ENCODE data around the gene ZNF546. TPM values are rescaled to one million over a fixed set of nuclear protein-coding genes. Genes with fewer than 3 reads are reported as not detected.

The ZNF546 gene
- total RNA-seq, 1 experiment from 2014 or later = 5.2 TPM

- peak overlapping the region; percentile 78 for H3K27ac ChIP-seq
Measured at GRCh38 chr19:39970425-39970674, 26.5 kb upstream of the ZNF546 start.

GRCh38 chr19:39970675-39971379 lies 26.0 kb upstream of the ZNF546 start, which contains the start of gene PSMC4:
Gene PSMC4, plus strand, starts transcription at chr19:39971165. Its CDS starts 38 bp downstream, at chr19:39971203.
- peaks cover 15% of the 10 kb centered on the region for H3K4me1 ChIP-seq
- peak within 1 kb of the TSS; percentile 71 for H3K4me3 ChIP-seq
- DNase-seq = peak; percentile 99 to 100
- H3K9me3 ChIP-seq (replicated peaks) = no peaks in the 10 kb centered on the region
- no peaks in the 10 kb centered on the region for H3K27me3 ChIP-seq
- peaks cover 33% of the 10 kb centered on the region for H3K36me3 ChIP-seq
- H3K27ac ChIP-seq = peak within 1 kb of the TSS; percentile 78

More at GRCh38 chr19:39970425-39970674, 26.5 kb upstream of the ZNF546 start:
- Histone ChIP-seq H3K9me3 (replicated peaks) (no peaks in the 10 kb centered on the region), H3K36me3 (peaks cover 28% of the 10 kb centered on the region), H3K4me1 (peaks cover 15% of the 10 kb centered on the region), H3K4me3 (peak overlapping the region; percentile 71), H3K27me3 (no peaks in the 10 kb centered on the region)
- no peak for DNase-seq

GRCh38 chr19:39971380-39972035 lies 25.4 kb upstream of the ZNF546 start:
- DNase-seq = peak in 1 of 2 experiments; percentile 17

GRCh38 chr19:39974377-39975155 lies 22.3 kb upstream of the ZNF546 start:
- Histone ChIP-seq H3K4me3 (no peak overlapping the region), H3K4me1 (peaks cover 7% of the 10 kb centered on the region), H3K9me3 (replicated peaks) (no peaks in the 10 kb centered on the region), H3K27ac (no peak overlapping the region), H3K27me3 (no peaks in the 10 kb centered on the region), H3K36me3 (peaks cover 66% of the 10 kb centered on the region)
- DNase-seq = no peak

More at GRCh38 chr19:39971380-39972035, 25.4 kb upstream of the ZNF546 start:
- peaks cover 36% of the 10 kb centered on the region for H3K36me3 ChIP-seq
- H3K27ac ChIP-seq = peak overlapping the region; percentile 35
- no peaks in the 10 kb centered on the region for H3K9me3 ChIP-seq (replicated peaks)
- H3K4me3 ChIP-seq = peak overlapping the region; percentile 71
- H3K4me1 ChIP-seq = peaks cover 15% of the 10 kb centered on the region
- H3K27me3 ChIP-seq = no peaks in the 10 kb centered on the region

- no peaks in the 10 kb centered on the region for H3K27me3 ChIP-seq
- H3K27ac ChIP-seq = no peak overlapping the region
- no peak overlapping the region for H3K4me3 ChIP-seq
- peaks cover 17% of the 10 kb centered on the region for H3K9me3 ChIP-seq (replicated peaks)
- no peaks in the 10 kb centered on the region for H3K4me1 ChIP-seq
- no peak for DNase-seq
- H3K36me3 ChIP-seq = peaks cover 53% of the 10 kb centered on the region
Measured at GRCh38 chr19:39982883-39983282, 14.0 kb upstream of the ZNF546 start.

GRCh38 chr19:39983695-39984300 lies 13.1 kb upstream of the ZNF546 start:
- Histone ChIP-seq H3K36me3 (peaks cover 44% of the 10 kb centered on the region), H3K27ac (no peak overlapping the region), H3K27me3 (no peaks in the 10 kb centered on the region), H3K4me1 (no peaks in the 10 kb centered on the region), H3K9me3 (replicated peaks) (peaks cover 17% of the 10 kb centered on the region), H3K4me3 (no peak overlapping the region)
- no peak for DNase-seq

GRCh38 chr19:39986643-39987042 lies 10.2 kb upstream of the ZNF546 start:
- Histone ChIP-seq H3K4me3 (no peak overlapping the region), H3K9me3 (replicated peaks) (peaks cover 17% of the 10 kb centered on the region), H3K27ac (no peak overlapping the region), H3K27me3 (no peaks in the 10 kb centered on the region), H3K36me3 (peaks cover 16% of the 10 kb centered on the region), H3K4me1 (no peaks in the 10 kb centered on the region)
- no peak for DNase-seq

- peaks cover 12% of the 10 kb centered on the region for H3K36me3 ChIP-seq
- no peak for DNase-seq
- no peaks in the 10 kb centered on the region for H3K27me3 ChIP-seq
- no peak overlapping the region for H3K4me3 ChIP-seq
- no peak overlapping the region for H3K27ac ChIP-seq
- peaks cover 17% of the 10 kb centered on the region for H3K9me3 ChIP-seq (replicated peaks)
- H3K4me1 ChIP-seq = no peaks in the 10 kb centered on the region
Measured at GRCh38 chr19:39987167-39987566, 9.7 kb upstream of the ZNF546 start.

- H3K27me3 ChIP-seq = no peaks in the 10 kb centered on the region
- no peak for DNase-seq
- peaks cover 17% of the 10 kb centered on the region for H3K9me3 ChIP-seq (replicated peaks)
- H3K27ac ChIP-seq = no peak overlapping the region
- H3K4me3 ChIP-seq = no peak overlapping the region
- H3K36me3 ChIP-seq = peaks cover 7% of the 10 kb centered on the region
- no peaks in the 10 kb centered on the region for H3K4me1 ChIP-seq
Measured at GRCh38 chr19:39987596-39987995, 9.3 kb upstream of the ZNF546 start.

- Histone ChIP-seq H3K36me3 (no peaks in the 10 kb centered on the region), H3K4me3 (no peak overlapping the region), H3K4me1 (peaks cover 9% of the 10 kb centered on the region; the same call in 1 of the 2 replicates), H3K27ac (no peak overlapping the region), H3K27me3 (no peaks in the 10 kb centered on the region), H3K9me3 (replicated peaks) (no peaks in the 10 kb centered on the region; the same call in none of the 2 replicates)
- no peak for DNase-seq
Measured at GRCh38 chr19:39993605-39994004, 3.3 kb upstream of the ZNF546 start.

GRCh38 chr19:39994361-39994760 lies 2.5 kb upstream of the ZNF546 start:
- Histone ChIP-seq H3K27me3 (no peaks in the 10 kb centered on the region), H3K27ac (no peak overlapping the region), H3K36me3 (no peaks in the 10 kb centered on the region), H3K9me3 (replicated peaks) (no peaks in the 10 kb centered on the region; the same call in none of the 2 replicates), H3K4me1 (peaks cover 9% of the 10 kb centered on the region; the same call in 1 of the 2 replicates), H3K4me3 (no peak overlapping the region)
- DNase-seq = no peak

GRCh38 chr19:39995794-39996193 lies 1.1 kb upstream of the ZNF546 start:
- no peak for DNase-seq
- H3K4me3 ChIP-seq = peak overlapping the region; percentile 86

GRCh38 chr19:39996218-39996810 lies 546 bp upstream of the ZNF546 start:
- DNase-seq = peak; percentile 62 to 76

More at GRCh38 chr19:39995794-39996193, 1.1 kb upstream of the ZNF546 start:
- Histone ChIP-seq H3K27ac (no peak overlapping the region), H3K27me3 (no peaks in the 10 kb centered on the region), H3K4me1 (peaks cover 9% of the 10 kb centered on the region; the same call in 1 of the 2 replicates), H3K9me3 (replicated peaks) (no peaks in the 10 kb centered on the region; the same call in none of the 2 replicates), H3K36me3 (no peaks in the 10 kb centered on the region)

GRCh38 chr19:39997638-39998216 lies 867 bp downstream of the ZNF546 start:
- DNase-seq = no peak
- H3K27me3 ChIP-seq = no peaks in the 10 kb centered on the region
- H3K27ac ChIP-seq = peak overlapping the region; percentile 62
- H3K9me3 ChIP-seq (replicated peaks) = no peaks in the 10 kb centered on the region; the same call in none of the 2 replicates
- H3K4me3 ChIP-seq = peak overlapping the region; percentile 86
- peaks cover 9% of the 10 kb centered on the region; the same call in 1 of the 2 replicates for H3K4me1 ChIP-seq
- H3K36me3 ChIP-seq = no peaks in the 10 kb centered on the region

More at GRCh38 chr19:39996218-39996810, 546 bp upstream of the ZNF546 start:
- Histone ChIP-seq H3K4me1 (peaks cover 9% of the 10 kb centered on the region; the same call in 1 of the 2 replicates), H3K9me3 (replicated peaks) (no peaks in the 10 kb centered on the region; the same call in none of the 2 replicates), H3K36me3 (no peaks in the 10 kb centered on the region), H3K4me3 (peak overlapping the region; percentile 86), H3K27ac (peak overlapping the region; percentile 62), H3K27me3 (no peaks in the 10 kb centered on the region)
